ENCODE measurements around the gene CLSTN1. TPM values are rescaled to one million over a fixed set of nuclear protein-coding genes. Genes with fewer than 3 reads are reported as not detected.
A peak's percentile ranks its signal among the peaks of the same experiment; 100 is the strongest.

The CLSTN1 gene
- total and polyA plus RNA-seq, 2 of the 13 experiments (the other 11 are each of a cell fraction or from before 2014, with no cell fraction given), result 19.7 to 29.8 TPM

DNA sequence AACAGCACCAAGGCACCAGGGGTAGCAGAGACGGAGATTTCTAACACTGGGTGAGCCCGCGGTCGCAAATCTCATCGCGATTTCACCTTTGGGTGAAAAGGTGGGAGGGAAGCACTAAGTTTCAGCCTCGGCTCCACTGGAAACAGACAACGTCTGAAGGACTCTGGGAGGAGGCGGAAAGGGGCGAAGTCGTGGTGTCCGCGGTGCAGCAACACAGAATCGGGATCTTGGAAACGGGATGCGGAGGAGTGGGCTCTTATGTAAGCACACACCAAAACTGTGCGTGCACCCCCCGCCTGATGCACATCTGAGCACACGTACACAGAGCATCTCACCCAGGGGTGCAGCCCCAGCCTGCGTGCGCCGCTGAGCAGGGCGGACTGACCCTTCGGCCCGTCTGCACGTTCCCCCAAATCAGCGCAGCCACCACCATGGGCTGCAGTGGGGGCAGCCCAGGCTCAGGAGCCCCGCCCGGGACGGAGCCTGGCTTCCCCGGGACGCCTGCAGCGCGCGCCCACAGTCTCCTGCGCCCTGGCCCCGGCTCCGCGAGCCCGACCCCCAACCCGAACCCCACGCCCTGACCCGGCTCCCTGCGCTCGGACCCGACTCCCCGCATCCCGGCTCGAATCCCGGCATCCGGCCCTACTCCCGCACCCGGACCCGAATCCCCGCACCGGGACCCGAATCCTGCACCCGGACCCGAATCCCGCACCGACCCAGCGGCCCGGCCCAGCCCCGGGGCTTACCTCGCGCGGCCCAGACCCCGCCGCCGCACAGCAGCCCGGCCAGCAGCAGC, 670 bp downstream of the CLSTN1 start (continued):
- TF ChIP-seq, protein P1, sequence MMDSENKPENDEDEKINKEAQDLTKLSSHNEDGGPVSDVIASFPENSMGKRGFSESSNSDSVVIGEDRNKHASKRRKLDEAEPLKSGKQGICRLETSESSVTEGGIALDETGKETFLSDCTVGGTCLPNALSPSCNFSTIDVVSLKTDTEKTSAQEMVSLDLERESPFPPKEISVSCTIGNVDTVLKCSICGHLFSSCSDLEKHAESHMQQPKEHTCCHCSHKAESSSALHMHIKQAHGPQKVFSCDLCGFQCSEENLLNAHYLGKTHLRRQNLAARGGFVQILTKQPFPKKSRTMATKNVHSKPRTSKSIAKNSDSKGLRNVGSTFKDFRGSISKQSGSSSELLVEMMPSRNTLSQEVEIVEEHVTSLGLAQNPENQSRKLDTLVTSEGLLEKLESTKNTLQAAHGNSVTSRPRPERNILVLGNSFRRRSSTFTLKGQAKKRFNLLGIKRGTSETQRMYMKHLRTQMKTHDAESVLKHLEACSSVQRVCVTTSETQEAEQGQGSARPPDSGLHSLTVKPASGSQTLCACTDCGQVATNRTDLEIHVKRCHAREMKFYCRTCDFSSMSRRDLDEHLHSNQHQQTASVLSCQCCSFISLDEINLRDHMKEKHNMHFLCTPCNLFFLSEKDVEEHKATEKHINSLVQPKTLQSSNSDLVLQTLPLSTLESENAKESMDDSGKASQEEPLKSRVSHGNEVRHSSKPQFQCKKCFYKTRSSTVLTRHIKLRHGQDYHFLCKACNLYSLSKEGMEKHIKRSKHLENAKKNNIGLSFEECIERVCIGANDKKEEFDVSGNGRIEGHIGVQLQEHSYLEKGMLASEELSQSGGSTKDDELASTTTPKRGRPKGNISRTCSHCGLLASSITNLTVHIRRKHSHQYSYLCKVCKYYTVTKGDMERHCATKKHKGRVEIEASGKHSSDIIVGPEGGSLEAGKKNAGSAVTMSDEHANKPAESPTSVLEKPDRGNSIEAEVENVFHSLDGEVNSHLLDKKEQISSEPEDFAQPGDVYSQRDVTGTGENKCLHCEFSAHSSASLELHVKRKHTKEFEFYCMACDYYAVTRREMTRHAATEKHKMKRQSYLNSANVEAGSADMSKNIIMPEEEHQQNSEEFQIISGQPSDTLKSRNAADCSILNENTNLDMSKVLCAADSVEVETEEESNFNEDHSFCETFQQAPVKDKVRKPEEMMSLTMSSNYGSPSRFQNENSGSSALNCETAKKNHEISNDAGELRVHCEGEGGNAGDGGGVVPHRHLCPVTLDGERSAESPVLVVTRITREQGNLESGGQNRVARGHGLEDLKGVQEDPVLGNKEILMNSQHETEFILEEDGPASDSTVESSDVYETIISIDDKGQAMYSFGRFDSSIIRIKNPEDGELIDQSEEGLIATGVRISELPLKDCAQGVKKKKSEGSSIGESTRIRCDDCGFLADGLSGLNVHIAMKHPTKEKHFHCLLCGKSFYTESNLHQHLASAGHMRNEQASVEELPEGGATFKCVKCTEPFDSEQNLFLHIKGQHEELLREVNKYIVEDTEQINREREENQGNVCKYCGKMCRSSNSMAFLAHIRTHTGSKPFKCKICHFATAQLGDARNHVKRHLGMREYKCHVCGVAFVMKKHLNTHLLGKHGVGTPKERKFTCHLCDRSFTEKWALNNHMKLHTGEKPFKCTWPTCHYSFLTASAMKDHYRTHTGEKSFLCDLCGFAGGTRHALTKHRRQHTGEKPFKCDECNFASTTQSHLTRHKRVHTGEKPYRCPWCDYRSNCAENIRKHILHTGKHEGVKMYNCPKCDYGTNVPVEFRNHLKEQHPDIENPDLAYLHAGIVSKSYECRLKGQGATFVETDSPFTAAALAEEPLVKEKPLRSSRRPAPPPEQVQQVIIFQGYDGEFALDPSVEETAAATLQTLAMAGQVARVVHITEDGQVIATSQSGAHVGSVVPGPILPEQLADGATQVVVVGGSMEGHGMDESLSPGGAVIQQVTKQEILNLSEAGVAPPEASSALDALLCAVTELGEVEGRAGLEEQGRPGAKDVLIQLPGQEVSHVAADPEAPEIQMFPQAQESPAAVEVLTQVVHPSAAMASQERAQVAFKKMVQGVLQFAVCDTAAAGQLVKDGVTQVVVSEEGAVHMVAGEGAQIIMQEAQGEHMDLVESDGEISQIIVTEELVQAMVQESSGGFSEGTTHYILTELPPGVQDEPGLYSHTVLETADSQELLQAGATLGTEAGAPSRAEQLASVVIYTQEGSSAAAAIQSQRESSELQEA (CRISPR knock-in tag; IDR thresholded peaks at IDR 0.05; ENCODE audit: not compliant biosample characterization), result peak; percentile 88
- no peak for TF ChIP-seq ATAD3A (CRISPR knock-in tag; IDR thresholded peaks at IDR 0.05)
- no peak for TF ChIP-seq ZNF83 (CRISPR knock-in tag; IDR thresholded peaks at IDR 0.05; ENCODE audit: borderline replicate concordance)
- TF ChIP-seq HDAC2 (CRISPR knock-in tag; IDR thresholded peaks at IDR 0.05), result no peak
- no peak for TF ChIP-seq ZNF850 (CRISPR knock-in tag; conservative IDR thresholded peaks at IDR 0.05)
- no peak for TF ChIP-seq LCORL (IDR thresholded peaks at IDR 0.05)
- peak; percentile 62; the same call in 1 of the 2 replicates for TF ChIP-seq LCORL (CRISPR knock-in tag; IDR thresholded peaks at IDR 0.05)
- TF ChIP-seq RBAK (CRISPR knock-in tag; IDR thresholded peaks at IDR 0.05), result no peak
- no peak for TF ChIP-seq REPIN1 (CRISPR knock-in tag; IDR thresholded peaks at IDR 0.05; ENCODE audit: borderline replicate concordance, low read depth)
- TF ChIP-seq ELF3 (CRISPR knock-in tag; IDR thresholded peaks at IDR 0.05), result no peak
- no peak for TF ChIP-seq ZNF775 (CRISPR knock-in tag; IDR thresholded peaks at IDR 0.05; ENCODE audit: borderline replicate concordance)
- TF ChIP-seq, protein P2, sequence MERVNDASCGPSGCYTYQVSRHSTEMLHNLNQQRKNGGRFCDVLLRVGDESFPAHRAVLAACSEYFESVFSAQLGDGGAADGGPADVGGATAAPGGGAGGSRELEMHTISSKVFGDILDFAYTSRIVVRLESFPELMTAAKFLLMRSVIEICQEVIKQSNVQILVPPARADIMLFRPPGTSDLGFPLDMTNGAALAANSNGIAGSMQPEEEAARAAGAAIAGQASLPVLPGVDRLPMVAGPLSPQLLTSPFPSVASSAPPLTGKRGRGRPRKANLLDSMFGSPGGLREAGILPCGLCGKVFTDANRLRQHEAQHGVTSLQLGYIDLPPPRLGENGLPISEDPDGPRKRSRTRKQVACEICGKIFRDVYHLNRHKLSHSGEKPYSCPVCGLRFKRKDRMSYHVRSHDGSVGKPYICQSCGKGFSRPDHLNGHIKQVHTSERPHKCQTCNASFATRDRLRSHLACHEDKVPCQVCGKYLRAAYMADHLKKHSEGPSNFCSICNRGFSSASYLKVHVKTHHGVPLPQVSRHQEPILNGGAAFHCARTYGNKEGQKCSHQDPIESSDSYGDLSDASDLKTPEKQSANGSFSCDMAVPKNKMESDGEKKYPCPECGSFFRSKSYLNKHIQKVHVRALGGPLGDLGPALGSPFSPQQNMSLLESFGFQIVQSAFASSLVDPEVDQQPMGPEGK (CRISPR knock-in tag; IDR thresholded peaks at IDR 0.05), result peak; percentile 62
- TF ChIP-seq, protein P3, sequence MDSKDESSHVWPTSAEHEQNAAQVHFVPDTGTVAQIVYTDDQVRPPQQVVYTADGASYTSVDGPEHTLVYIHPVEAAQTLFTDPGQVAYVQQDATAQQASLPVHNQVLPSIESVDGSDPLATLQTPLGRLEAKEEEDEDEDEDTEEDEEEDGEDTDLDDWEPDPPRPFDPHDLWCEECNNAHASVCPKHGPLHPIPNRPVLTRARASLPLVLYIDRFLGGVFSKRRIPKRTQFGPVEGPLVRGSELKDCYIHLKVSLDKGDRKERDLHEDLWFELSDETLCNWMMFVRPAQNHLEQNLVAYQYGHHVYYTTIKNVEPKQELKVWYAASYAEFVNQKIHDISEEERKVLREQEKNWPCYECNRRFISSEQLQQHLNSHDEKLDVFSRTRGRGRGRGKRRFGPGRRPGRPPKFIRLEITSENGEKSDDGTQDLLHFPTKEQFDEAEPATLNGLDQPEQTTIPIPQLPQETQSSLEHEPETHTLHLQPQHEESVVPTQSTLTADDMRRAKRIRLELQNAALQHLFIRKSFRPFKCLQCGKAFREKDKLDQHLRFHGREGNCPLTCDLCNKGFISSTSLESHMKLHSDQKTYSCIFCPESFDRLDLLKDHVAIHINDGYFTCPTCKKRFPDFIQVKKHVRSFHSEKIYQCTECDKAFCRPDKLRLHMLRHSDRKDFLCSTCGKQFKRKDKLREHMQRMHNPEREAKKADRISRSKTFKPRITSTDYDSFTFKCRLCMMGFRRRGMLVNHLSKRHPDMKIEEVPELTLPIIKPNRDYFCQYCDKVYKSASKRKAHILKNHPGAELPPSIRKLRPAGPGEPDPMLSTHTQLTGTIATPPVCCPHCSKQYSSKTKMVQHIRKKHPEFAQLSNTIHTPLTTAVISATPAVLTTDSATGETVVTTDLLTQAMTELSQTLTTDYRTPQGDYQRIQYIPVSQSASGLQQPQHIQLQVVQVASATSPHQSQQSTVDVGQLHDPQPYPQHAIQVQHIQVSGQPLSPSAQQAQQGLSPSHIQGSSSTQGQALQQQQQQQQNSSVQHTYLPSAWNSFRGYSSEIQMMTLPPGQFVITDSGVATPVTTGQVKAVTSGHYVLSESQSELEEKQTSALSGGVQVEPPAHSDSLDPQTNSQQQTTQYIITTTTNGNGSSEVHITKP (CRISPR knock-in tag; IDR thresholded peaks at IDR 0.05; ENCODE audit: low read depth), result no peak
- TF ChIP-seq HMG20A (CRISPR knock-in tag; IDR thresholded peaks at IDR 0.05; ENCODE audit: borderline replicate concordance), result no peak
- no peak for TF ChIP-seq NAIF1 (CRISPR knock-in tag; IDR thresholded peaks at IDR 0.05; ENCODE audit: borderline replicate concordance)
- no peak for TF ChIP-seq CBX5 (CRISPR knock-in tag; IDR thresholded peaks at IDR 0.05; ENCODE audit: borderline replicate concordance)

Measured in HepG2 (cell line).